Erythroblast (primary cell): Measurements from ENCODE around the gene FEM1C.

ENCODE experiments used
- GATA1 ChIP-seq: IDR thresholded peaks from 2 replicates; pipeline ENCODE4 v1.6.1; 2011; ENCODE audit warnings: low read depth, mild to moderate bottlenecking, control low read depth, low read length, moderate library complexity
- POLR2A ChIP-seq: IDR thresholded peaks from 2 replicates; pipeline ENCODE4 v1.6.1; 2011; ENCODE audit warnings: mild to moderate bottlenecking, low read length

DNA sequence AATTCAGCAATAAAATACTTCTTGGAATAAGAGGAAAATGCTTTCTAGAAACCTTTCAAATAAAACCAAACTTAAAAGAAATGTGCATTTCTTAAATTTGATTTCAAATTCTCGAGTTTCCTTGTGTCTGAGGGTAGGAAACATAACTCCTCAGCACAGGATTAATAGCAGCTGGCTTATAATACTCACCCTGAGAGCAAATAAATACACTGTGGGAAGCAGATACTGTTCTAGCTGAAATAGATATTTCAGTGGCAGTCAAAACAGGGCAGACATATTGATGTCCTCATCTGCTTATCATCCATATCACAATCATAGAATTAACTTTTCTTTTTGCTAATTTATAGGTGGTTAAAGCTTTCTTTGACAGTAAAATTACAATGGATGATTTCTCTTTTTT lies 24.1 kb upstream of the FEM1C start:
- TF ChIP-seq POLR2A (no peak), GATA1 (no peak)
